ENCODE measurements around the gene RPL36. TPM values are rescaled to one million over a fixed set of nuclear protein-coding genes. Genes with fewer than 3 reads are reported as not detected.

Gene RPL36
- total and polyA plus RNA-seq, 9 of the 15 experiments (the other 6 are each of a cell fraction or from before 2014, with no cell fraction given): 350 to 3,412 (median 1,507) TPM

- TF ChIP-seq, protein P1, sequence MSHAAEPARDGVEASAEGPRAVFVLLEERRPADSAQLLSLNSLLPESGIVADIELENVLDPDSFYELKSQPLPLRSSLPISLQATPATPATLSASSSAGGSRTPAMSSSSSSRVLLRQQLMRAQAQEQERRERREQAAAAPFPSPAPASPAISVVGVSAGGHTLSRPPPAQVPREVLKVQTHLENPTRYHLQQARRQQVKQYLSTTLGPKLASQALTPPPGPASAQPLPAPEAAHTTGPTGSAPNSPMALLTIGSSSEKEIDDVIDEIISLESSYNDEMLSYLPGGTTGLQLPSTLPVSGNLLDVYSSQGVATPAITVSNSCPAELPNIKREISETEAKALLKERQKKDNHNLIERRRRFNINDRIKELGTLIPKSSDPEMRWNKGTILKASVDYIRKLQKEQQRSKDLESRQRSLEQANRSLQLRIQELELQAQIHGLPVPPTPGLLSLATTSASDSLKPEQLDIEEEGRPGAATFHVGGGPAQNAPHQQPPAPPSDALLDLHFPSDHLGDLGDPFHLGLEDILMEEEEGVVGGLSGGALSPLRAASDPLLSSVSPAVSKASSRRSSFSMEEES (CRISPR knock-in tag; IDR thresholded peaks at IDR 0.05): no peak
- TF ChIP-seq, protein P2, sequence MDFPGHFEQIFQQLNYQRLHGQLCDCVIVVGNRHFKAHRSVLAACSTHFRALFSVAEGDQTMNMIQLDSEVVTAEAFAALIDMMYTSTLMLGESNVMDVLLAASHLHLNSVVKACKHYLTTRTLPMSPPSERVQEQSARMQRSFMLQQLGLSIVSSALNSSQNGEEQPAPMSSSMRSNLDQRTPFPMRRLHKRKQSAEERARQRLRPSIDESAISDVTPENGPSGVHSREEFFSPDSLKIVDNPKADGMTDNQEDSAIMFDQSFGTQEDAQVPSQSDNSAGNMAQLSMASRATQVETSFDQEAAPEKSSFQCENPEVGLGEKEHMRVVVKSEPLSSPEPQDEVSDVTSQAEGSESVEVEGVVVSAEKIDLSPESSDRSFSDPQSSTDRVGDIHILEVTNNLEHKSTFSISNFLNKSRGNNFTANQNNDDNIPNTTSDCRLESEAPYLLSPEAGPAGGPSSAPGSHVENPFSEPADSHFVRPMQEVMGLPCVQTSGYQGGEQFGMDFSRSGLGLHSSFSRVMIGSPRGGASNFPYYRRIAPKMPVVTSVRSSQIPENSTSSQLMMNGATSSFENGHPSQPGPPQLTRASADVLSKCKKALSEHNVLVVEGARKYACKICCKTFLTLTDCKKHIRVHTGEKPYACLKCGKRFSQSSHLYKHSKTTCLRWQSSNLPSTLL (IDR thresholded peaks at IDR 0.05): no peak
Observed at GRCh38 chr19:5643060-5643459, 47.0 kb upstream of the RPL36 start (continued).

DNA sequence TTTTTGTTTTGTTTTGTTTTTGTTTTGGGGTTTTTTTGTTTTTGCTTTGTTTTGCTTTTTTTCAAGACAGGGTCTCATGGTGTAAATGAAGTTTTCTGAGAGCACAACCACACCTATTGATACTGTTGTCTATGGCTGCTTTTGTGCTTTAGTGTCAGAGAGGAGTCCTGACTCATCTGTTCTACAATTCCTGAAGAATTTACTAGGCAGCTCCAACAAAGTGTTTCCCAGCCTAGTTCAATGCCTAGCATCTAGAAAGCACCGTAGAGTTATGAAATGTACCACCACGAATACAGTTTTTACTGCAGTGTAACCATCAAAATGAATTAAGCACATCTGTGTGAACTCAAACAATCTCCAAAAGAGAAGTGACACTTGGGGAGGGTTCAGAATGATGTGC is 46.1 kb upstream of the RPL36 start:
- Histone ChIP-seq H3K9ac (ENCODE audit: insufficient read depth in 1 of 2, low read depth in 2 of 2, low read length in 2 of 2) (no peak overlapping the region), H3K4me2 (ENCODE audit: insufficient read depth, low read length) (no peak overlapping the region), H3K27me3 (ENCODE audit: control insufficient read depth in 2 of 2, insufficient read depth in 2 of 2, low read length in 2 of 2) (no peaks in the 10 kb centered on the region), H2AFZ (ENCODE audit: low read depth, low read length) (no peak overlapping the region), H3K9me3 (replicated peaks; ENCODE audit: control insufficient read depth, insufficient read depth, low read depth, low read length) (no peaks in the 10 kb centered on the region), H3K79me2 (ENCODE audit: control insufficient read depth, insufficient read depth, low read length) (peaks cover 79% of the 10 kb centered on the region), H3K27ac (ENCODE audit: extremely low read depth, low read depth, low read length) (no peak overlapping the region), H3K9me1 (ENCODE audit: control insufficient read depth, insufficient read depth, low read length) (peaks cover 8% of the 10 kb centered on the region), H3K36me3 (ENCODE audit: control insufficient read depth, insufficient read depth, low read length) (peaks cover 90% of the 10 kb centered on the region), H3K4me1 (replicated peaks in 1 of 2; ENCODE audit: control insufficient read depth in 2 of 2, insufficient read depth in 2 of 2, low read length in 2 of 2) (no peaks in the 10 kb centered on the region), H4K20me1 (replicated peaks; ENCODE audit: control insufficient read depth, insufficient read depth, low read length) (peaks cover 29% of the 10 kb centered on the region), H3K4me3 (no peak overlapping the region)
- no peak for DNase-seq (ENCODE audit: extremely low read depth in 1 of 4, low spot score in 3 of 4)
- POLR2A ChIA-PET: interaction anchor here (0.8 to 1.1 kb wide), 2 partner anchors 9 to 39 kb away, joined by 3 to 4 read pairs; no protein-coding TSS in a partner anchor
- FAIRE-seq: no peak
- CTCF ChIA-PET (ENCODE audit: low intra/inter-chr PET ratio): no interaction called here
- intact Hi-C loops (cut with micrococcal nuclease) (no loop called here), in situ Hi-C loops (cut with MboI) (no loop called here)
- WGBS (ENCODE audit: insufficient coverage, low coverage, missing lambda C conversion rate): 97% methylated on average over 2 of the region's 2 CpGs
- no peak for ATAC-seq
- BruUV-seq (replicated peaks): no TSS peak
- TF ChIP-seq ZBTB34 (CRISPR knock-in tag; IDR thresholded peaks at IDR 0.05) (no peak), ZNF324 (CRISPR knock-in tag; IDR thresholded peaks at IDR 0.05) (no peak), BRCA1 (IDR thresholded peaks at IDR 0.05) (no peak), BRCA1 (CRISPR knock-in tag; IDR thresholded peaks at IDR 0.05) (no peak), USF1 (CRISPR knock-in tag; IDR thresholded peaks at IDR 0.05) (no peak), HMGN3 (IDR thresholded peaks at IDR 0.05; ENCODE audit: borderline replicate concordance, extremely low read depth, insufficient read length, low read depth, low read length) (no peak), ELF4 (CRISPR knock-in tag; IDR thresholded peaks at IDR 0.05) (no peak), CBX1 (IDR thresholded peaks at IDR 0.05; ENCODE audit: low read depth) (no peak), ZNF79 (CRISPR knock-in tag; IDR thresholded peaks at IDR 0.05; ENCODE audit: low read depth) (no peak), IFI16 (CRISPR knock-in tag; IDR thresholded peaks at IDR 0.05) (no peak)
- TF ChIP-seq, protein P3, sequence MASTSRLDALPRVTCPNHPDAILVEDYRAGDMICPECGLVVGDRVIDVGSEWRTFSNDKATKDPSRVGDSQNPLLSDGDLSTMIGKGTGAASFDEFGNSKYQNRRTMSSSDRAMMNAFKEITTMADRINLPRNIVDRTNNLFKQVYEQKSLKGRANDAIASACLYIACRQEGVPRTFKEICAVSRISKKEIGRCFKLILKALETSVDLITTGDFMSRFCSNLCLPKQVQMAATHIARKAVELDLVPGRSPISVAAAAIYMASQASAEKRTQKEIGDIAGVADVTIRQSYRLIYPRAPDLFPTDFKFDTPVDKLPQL (IDR thresholded peaks at IDR 0.05; ENCODE audit: extremely low read depth, insufficient read length): no peak

All from K562 (cell line).